Activated T-cell treated with anti-CD3 and anti-CD28 coated beads, Interleukin-2, amount 50 U/mL, for 4 hours (primary cell): ENCODE data around the gene GALT. TPM values are rescaled to one million over a fixed set of nuclear protein-coding genes. Genes with fewer than 3 reads are reported as not detected.

Experiments used
- ATAC-seq, 2 donors: fragments of 200-7000 bp; cut with Tn5 transposase; one replicate each; pipeline ENCODE4 v1.10.0; 2021
- DNase-seq: peaks from one replicate; pipeline ENCODE4 v3.0.0-alpha.2; 2020
- H3K27me3 Mint-ChIP-seq: one replicate; pipeline ENCODE4 v1.8.0; 2021; ENCODE audit warnings: low read depth, mixed read lengths
- H3K36me3 Mint-ChIP-seq: one replicate; pipeline ENCODE4 v1.8.0; 2022; ENCODE audit warnings: mixed read lengths; ENCODE audit not compliant: insufficient read depth
- H3K4me1 Mint-ChIP-seq: one replicate; pipeline ENCODE4 v1.8.0; 2021; ENCODE audit warnings: low read depth, mixed read lengths
- H3K4me3 Mint-ChIP-seq: one replicate; pipeline ENCODE4 v1.8.0; 2021; ENCODE audit warnings: mild to moderate bottlenecking, moderate library complexity, mixed read lengths
- H3K9me3 Mint-ChIP-seq: one replicate; pipeline ENCODE4 v1.8.0; 2021; ENCODE audit warnings: mixed read lengths
- total RNA-seq, 3 donors: library from RNA; stranded (reverse); gene quantifications; one replicate each; pipeline ENCODE4 v1.2.1, GENCODE V29; 2021

Gene GALT
- total RNA-seq, 3 donors from 2014 or later: 29.8 to 37.7 (median 30.3) TPM

DNA sequence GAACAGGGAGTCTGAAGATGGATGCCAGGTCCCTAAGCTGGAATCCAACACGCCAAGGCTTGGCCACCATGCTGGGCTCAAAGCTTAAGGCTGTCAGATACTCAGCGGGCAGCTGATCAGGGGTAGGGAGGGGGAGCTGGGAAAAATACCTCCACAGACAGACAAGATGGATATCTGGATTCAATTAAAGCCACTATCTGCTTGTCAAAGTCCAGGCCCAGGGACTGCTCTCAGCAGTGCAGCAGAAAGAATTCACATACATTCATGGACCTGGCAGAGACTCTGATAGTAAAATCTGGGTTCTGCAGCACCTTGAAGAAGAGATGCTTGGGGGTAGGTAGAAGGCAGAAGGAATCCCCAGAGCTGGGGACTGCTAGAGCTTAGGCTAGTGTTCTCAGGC lies 31.3 kb upstream of the GALT start:
- H3K4me1 Mint-ChIP-seq: peaks cover 32% of the 10 kb centered on the region
- H3K27me3 Mint-ChIP-seq: no peaks in the 10 kb centered on the region
- H3K9me3 Mint-ChIP-seq: no peaks in the 10 kb centered on the region
- ATAC-seq (no peak), DNase-seq (no peak)
- peaks cover 14% of the 10 kb centered on the region for H3K36me3 Mint-ChIP-seq
- H3K4me3 Mint-ChIP-seq: no peak overlapping the region

DNA sequence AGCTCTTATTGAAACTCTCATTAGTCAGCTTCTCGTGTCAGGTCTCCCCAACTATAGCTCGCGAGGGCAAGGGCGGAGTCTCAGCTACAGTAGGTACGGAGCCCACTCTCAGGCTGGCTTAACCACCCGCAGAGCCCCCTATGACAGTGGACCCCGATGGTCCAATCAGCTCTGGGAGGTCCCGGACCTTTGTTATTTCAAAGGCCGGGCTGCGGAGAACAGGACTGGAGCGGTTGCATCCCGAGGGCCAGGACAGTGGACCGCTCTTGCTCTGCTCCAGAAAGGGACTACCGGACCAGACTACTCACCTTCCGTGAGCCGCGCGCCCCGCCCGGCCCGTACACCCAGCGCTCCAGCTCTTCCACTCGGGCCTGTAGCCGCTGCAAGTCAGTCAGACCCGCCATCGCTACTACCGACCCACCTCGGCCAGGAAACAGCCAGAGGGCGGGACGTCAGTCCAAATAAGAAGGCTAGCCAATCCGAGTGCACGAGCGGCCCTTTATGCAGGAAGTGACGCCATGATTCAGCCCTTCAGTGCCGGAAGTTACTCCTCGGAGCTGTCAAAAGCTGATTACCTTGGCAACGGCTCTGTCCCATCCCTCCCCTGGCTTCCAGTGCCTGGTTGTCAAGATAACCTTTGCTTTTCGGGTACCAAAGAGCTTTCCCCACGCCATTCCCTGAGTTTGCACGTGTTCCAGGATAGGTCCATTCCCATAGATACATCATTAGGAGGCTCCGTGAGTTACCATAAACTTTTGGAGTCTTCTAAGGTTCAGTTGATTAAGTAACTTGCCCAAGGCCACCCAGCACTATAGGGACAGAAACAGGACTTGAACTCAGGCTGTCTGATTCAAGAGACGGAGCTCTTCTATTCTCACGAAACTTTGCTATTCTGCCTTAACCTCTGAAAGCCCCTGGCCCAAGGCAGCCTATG lies 26.1 kb upstream of the GALT start, which contains the start of gene DCTN3:
Gene DCTN3, minus strand, starts transcription at position 435 of the 934 bp plus-strand sequence. Its CDS starts 31 bp downstream, at position 404.
- DNase-seq: peak; percentile 83
- Mint-ChIP-seq H3K36me3 (peaks cover 14% of the 10 kb centered on the region), H3K4me3 (peak within 1 kb of the TSS; percentile 96), H3K27me3 (peaks cover 28% of the 10 kb centered on the region), H3K9me3 (no peaks in the 10 kb centered on the region), H3K4me1 (peaks cover 24% of the 10 kb centered on the region)
- peak; percentile 99 for ATAC-seq

DNA sequence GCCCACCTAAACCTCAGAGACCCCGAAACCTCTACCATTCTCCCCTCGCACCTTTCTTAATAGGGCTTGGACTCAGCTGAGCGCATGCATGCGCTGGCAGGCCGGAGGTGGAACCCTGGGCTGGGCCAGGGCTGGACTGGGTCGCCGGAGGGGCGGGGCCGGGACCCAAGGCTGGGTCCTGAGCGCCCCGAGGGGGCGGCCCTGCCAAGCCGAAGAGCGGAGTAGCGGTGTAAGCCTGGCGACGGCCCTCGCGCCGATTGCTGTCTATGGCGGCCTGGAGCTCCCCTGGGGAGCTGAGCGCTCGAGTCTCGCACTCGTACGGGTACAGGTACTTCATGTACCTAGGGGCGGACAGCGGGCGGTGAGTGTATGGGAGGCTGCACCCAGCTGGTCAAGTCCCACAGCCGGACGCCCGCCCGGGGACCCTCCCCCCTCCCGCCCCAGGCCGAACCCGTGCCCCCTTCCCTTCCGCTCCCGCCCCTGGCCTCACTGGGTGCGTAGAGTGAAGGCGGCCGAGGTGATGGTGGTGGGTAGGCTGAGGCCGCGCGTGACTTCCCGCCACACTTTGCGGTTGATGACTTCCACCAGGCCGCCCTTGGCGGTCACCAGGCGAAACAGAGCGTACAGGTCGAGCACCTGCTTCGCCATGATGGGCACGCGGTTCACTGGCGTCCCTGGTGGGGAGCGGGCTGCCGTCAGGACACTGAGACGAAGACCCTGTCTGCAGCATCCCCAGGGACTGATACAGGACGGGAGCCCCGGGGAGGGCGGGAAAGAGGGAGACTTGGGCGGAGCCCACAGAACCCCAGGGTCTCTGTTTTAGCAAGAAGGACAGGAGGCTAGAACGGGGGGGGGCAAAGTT lies 22.9 kb upstream of the GALT start:
- H3K4me1 Mint-ChIP-seq: peaks cover 31% of the 10 kb centered on the region
- H3K9me3 Mint-ChIP-seq: no peaks in the 10 kb centered on the region
- no peak for DNase-seq
- H3K36me3 Mint-ChIP-seq: no peaks in the 10 kb centered on the region
- peak overlapping the region; percentile 49 for H3K4me3 Mint-ChIP-seq
- peaks cover 53% of the 10 kb centered on the region for H3K27me3 Mint-ChIP-seq
- no peak for ATAC-seq

DNA sequence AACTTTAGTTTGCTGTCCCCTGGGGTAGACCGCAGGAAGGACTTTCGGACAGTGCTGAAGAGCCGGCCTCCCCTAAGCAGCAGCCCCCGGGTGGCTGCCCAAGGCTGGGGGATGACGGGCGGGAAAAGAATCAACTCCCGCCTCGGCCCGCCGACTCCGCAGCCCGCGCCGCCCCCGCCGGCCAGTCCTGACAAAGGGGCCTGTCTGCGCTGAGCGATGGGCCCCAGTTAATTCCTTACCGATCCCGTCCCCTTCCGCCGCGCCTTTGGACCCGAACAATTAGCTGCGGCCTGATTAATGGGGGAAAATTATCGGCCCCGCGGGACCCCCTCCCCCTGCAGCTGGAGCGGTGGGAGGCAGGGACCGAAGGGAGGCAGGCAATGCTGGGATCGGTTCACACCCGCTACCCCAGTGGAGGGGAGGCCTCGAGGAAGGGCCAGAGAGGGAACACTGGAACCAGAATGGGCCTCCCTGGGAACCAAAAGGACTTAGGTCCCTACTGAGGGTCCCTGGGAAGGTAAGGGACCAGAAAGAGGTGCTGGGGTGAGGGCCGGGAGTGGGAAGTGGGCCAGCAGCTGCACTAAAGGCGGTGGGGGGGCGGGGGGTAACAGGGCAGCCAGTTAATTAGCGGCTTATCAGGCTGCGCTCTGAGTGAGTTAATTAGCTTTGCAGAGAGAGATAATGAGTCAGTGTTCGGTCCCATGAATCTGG lies 21.8 kb upstream of the GALT start:
- H3K4me1 Mint-ChIP-seq: peaks cover 27% of the 10 kb centered on the region
- DNase-seq: no peak
- H3K27me3 Mint-ChIP-seq: peaks cover 60% of the 10 kb centered on the region
- ATAC-seq: no peak
- H3K36me3 Mint-ChIP-seq: no peaks in the 10 kb centered on the region
- H3K9me3 Mint-ChIP-seq: no peaks in the 10 kb centered on the region
- H3K4me3 Mint-ChIP-seq: no peak overlapping the region

DNA sequence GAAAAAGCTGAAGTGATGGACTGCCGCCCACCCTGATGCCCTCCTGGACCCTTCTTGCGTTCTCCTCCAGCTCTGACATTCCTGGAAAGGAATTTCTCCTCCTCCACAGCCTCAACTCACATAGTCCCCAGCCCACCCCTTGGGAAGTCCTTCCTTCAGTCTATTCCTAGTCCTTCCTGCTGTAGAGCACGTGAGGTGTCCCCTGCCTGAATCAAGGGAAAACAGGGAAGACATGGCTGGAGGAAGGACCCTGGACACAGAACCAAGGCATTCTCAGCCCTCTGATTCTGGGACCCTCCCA lies 21.3 kb upstream of the GALT start:
- ATAC-seq: no peak
- H3K4me3 Mint-ChIP-seq: no peak overlapping the region
- H3K36me3 Mint-ChIP-seq: no peaks in the 10 kb centered on the region

DNA sequence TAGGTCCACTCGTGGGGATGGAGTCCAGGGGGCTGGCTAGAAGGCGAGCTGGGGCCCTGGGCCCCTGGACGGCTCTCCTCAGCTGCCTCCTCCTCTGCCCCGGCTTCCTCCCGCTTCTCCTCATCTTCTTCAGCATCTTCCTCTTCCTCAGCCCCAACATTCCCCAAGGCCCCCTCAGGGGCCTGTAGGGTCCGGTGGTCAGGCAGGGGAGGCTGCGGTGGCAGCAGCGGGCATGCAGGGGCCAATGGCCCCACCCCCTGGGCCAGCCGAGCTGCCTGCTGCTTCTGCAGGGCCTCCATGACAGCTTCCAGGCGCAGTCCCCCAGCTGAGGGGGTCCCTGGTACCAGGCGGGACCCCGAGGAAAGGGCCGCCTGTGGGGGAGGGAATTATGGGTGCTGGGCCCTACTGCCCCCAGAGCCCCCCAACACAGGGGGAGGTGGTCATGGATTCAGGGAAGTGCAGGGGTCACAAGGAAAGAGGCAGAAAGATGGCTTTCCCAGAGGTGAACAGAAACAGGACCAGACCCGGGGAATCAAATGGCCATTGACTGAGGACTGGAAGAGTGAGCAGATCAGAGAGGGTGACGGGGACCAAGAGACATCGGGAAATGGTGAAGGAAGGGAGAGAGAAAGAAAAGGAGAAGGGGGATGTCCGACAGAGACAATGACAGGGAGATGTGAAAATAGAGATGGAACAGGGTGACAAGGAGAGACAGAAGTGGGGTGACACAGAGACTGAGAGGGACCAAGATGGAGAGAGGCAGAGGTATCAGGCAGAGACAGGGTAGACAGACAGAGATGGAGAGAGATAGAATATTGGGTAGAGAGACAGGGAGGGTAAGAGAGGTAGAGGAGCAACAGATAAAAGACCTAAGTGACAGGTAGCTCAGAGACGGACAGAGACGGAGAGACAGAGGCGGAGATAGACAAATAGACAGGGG lies 18.5 kb upstream of the GALT start:
- H3K27me3 Mint-ChIP-seq: peaks cover 56% of the 10 kb centered on the region
- ATAC-seq: peak; percentile 8 to 11
- H3K4me1 Mint-ChIP-seq: peaks cover 18% of the 10 kb centered on the region
- no peaks in the 10 kb centered on the region for H3K36me3 Mint-ChIP-seq
- peak overlapping the region; percentile 74 for H3K4me3 Mint-ChIP-seq
- no peak for DNase-seq
- no peaks in the 10 kb centered on the region for H3K9me3 Mint-ChIP-seq

More for the DNA sequence above, 21.3 kb upstream of the GALT start:
- H3K9me3 Mint-ChIP-seq: no peaks in the 10 kb centered on the region
- no peak for DNase-seq
- H3K27me3 Mint-ChIP-seq: peaks cover 64% of the 10 kb centered on the region
- peaks cover 22% of the 10 kb centered on the region for H3K4me1 Mint-ChIP-seq

DNA sequence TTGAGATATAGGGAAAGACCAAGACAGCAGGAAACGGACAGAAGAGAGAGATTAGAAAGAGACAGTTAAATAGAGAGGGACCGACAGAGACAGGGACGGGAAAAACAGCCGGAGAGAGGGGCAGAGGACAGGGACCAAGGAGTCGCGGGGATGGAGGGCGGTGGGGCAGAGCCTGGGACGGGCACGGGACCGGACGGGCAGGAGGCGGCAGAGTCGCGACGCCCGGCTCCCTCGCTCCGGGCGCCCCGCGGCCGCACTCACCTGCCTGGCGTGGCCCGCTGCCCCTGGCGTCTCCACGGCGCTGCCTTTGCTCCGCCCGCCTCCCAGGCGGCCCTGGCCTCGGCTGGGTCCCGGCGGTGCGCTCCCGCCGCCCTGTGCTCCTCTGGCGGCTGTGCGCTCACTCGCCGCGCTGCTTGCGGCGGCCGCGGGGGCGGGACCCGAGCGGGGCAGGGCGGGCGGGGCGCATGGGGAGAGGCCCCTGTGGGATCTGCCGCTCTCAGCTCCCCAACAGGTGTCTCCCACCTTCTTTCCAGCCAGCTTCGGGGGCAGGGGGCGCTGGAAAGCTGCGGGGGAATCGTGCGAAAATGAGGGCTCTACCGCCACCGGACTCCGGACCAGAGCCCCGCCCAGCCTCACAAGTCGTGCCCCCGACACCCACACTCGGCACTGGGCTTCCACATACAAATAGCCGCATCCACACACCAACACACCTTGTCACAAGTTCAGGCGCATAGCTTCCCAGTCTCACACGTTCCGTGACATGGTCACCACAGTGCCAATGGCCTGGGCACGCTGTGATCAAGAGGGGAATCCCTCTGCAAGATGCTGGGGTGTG lies 17.6 kb upstream of the GALT start, which contains the start of gene ARID3C:
Gene ARID3C, minus strand, starts transcription at position 411 of the 835 bp plus-strand sequence. CDS start 1,052 bp downstream, outside the sequence.
- H3K9me3 Mint-ChIP-seq: no peaks in the 10 kb centered on the region
- H3K4me3 Mint-ChIP-seq: peak within 1 kb of the TSS; percentile 75
- peaks cover 50% of the 10 kb centered on the region for H3K27me3 Mint-ChIP-seq
- H3K4me1 Mint-ChIP-seq: peaks cover 15% of the 10 kb centered on the region
- no peaks in the 10 kb centered on the region for H3K36me3 Mint-ChIP-seq
- DNase-seq (peak; percentile 40), ATAC-seq (peak; percentile 94)

DNA sequence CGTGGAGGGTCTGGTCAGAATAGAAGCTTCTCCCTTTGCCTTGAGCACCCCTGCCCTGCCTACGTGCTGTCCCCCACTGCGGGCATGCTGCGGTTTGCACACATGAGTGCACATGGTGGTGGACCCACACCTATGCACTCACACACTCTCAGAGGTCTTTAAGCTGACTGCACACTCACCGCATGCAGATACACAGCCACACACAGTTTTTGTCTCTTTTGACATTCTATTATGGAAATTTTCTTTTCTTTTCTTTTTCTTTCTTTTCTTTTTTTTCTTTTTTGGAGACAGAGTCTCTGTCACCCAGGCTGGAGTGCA lies 17.0 kb upstream of the GALT start:
- H3K27me3 Mint-ChIP-seq: peaks cover 45% of the 10 kb centered on the region
- H3K36me3 Mint-ChIP-seq: no peaks in the 10 kb centered on the region
- peak overlapping the region; percentile 75 for H3K4me3 Mint-ChIP-seq
- H3K4me1 Mint-ChIP-seq: peaks cover 19% of the 10 kb centered on the region
- H3K9me3 Mint-ChIP-seq: no peaks in the 10 kb centered on the region
- ATAC-seq (peak in 1 of 2 donors; percentile 6), DNase-seq (no peak)

DNA sequence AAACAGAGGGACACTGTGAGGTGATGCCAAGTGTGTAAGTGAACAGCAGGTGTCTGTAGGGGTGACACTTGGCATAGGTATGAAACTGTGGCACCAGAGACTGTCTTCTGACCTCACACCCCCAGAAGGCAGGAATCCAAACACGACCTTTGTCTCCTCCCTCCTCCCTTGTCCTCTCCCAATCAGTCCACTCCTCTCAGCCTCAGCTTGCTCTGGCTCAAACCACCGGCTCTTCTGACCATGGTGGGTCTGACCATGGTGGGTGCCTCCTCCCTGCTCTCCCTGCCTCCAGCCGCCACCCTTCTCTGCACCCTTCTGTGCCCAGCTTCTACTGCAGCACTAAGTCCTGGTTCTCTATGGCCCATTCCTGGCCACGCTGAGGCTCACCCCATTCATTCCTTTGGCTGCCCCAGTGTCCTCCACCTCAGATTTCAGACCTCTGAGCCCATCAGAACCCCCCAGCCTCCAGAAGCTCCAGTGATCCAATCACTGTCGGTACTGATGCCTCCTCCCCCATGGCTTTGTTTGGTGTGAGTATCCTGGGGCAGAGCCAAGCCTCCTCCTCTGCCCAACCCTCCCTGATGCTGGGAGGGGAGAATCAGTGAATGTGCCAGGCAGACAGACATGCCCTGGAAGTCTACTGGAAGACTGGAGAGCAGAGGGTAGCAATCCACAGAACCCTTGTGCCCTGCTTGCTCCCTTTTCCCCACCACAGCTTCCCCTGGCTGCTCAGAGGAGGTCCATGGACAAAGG lies 15.9 kb upstream of the GALT start:
- no peak for ATAC-seq
- no peak for DNase-seq
- H3K4me1 Mint-ChIP-seq: peaks cover 29% of the 10 kb centered on the region
- H3K27me3 Mint-ChIP-seq: peaks cover 40% of the 10 kb centered on the region
- H3K4me3 Mint-ChIP-seq: peak overlapping the region; percentile 47
- H3K36me3 Mint-ChIP-seq: peaks cover 4% of the 10 kb centered on the region
- H3K9me3 Mint-ChIP-seq: no peaks in the 10 kb centered on the region

DNA sequence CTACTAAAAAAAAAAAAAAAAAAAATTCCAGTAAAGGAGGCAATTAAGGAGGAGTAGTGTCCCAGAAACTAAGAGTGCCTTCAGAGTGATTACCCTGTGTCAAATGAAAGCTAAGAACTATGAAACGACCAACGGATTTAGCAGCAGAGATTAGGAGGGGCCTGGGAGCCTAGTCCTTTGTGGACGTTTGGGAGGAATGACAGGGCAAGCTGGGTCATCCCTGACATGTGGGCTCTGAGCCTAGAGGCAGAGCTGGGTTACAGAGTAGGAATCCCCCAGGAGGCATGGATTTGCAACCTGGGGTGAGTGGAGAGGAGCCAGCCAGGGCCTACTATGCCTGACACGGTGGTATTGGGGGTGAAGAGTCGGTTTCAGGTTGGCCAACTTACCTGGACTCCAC lies 13.3 kb upstream of the GALT start:
- Mint-ChIP-seq H3K4me1 (peaks cover 43% of the 10 kb centered on the region), H3K36me3 (peaks cover 10% of the 10 kb centered on the region), H3K27me3 (peaks cover 21% of the 10 kb centered on the region), H3K4me3 (no peak overlapping the region), H3K9me3 (no peaks in the 10 kb centered on the region)
- DNase-seq: no peak
- no peak for ATAC-seq

DNA sequence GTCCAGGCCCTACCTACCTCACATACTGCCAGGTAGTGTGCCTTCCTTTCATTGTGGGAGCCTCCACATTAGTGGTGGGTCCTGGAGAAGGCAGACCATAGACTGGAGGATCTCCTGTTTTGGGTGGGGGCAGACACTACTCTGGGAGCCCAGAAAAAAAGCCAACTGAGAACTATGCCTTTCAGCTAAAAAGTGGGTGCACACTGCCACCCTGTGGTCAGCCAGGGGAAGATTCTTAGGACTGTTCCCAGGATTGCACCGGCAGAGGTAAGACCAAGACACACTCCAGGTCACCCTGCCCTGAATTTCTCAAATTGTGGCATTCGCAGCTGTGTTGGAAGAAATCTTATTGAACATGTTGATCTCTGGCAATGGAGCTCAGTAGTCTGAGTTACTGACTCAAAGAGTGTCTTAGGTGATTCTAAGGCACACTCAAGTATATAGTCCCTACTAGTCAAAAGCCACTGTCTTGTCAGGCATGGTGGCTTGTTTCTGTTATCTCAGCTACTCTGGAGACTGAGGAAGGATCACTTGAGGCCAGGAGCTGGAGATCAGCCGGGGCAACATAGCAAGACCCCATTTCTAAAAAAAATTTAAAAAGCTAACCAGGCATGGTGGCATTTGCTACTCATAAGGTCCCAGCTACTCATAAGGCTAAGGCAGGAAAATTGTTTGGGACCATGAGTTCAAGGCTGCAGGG lies 12.5 kb upstream of the GALT start:
- peaks cover 16% of the 10 kb centered on the region for H3K27me3 Mint-ChIP-seq
- H3K4me1 Mint-ChIP-seq: peaks cover 45% of the 10 kb centered on the region
- peak overlapping the region; percentile 11 for H3K4me3 Mint-ChIP-seq
- peak; percentile 73 for DNase-seq
- ATAC-seq: peak; percentile 16 to 24
- peaks cover 10% of the 10 kb centered on the region for H3K36me3 Mint-ChIP-seq
- H3K9me3 Mint-ChIP-seq: no peaks in the 10 kb centered on the region
